ENCODE measurements around the gene SPR.

SPR gene

DNA sequence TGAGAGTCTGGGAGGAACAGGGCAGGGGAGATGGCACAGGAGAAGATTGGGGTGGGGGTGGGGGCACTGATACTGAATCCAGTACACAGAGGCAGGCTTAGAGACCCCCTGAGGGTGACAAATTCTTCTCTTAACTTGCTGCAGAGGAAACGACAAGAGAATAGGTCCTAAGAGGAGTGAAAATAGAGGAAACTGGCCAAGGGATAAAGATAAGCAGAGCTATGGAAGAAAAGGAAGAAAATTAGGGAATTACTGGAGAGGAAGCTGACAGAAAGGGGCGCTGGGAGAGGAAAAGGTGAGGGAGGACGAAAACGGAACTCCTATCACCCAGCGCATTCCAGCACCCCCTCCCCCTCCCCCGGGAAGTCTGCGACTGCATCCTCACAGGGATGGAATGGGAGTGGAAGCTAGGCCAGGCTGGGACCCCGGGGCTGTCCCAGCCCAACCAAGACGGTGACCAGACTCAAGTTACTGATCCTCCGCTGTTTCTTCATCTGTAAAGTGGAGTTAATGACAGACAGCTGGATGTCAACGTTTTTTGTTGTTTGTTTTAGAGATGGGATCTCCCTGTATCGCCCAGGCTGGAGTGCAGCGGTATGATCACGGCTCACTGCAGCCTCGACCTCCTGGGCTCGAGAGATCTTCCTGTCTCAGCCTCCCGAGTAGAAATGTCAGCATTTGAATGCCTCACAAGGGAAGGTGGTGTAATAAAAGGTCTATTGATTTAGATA, 27.5 kb downstream of the SPR start:
- no peak overlapping the region for H3K4me3 ChIP-seq (ENCODE audit: low read depth, low read length)
- TF ChIP-seq, protein P1, sequence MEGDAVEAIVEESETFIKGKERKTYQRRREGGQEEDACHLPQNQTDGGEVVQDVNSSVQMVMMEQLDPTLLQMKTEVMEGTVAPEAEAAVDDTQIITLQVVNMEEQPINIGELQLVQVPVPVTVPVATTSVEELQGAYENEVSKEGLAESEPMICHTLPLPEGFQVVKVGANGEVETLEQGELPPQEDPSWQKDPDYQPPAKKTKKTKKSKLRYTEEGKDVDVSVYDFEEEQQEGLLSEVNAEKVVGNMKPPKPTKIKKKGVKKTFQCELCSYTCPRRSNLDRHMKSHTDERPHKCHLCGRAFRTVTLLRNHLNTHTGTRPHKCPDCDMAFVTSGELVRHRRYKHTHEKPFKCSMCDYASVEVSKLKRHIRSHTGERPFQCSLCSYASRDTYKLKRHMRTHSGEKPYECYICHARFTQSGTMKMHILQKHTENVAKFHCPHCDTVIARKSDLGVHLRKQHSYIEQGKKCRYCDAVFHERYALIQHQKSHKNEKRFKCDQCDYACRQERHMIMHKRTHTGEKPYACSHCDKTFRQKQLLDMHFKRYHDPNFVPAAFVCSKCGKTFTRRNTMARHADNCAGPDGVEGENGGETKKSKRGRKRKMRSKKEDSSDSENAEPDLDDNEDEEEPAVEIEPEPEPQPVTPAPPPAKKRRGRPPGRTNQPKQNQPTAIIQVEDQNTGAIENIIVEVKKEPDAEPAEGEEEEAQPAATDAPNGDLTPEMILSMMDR (IDR thresholded peaks at IDR 0.05; ENCODE audit: low read depth, low read length, missing control alignments): no peak
- DNase-seq: no peak
- no peaks in the 10 kb centered on the region for H3K36me3 ChIP-seq (replicated peaks)
- peaks cover 90% of the 10 kb centered on the region for H3K27me3 ChIP-seq (replicated peaks)
- in situ Hi-C loops (cut with HindIII; ENCODE audit: low pct_ligation_motif_present, low sequenced_read_pairs): no loop called here
- no peak overlapping the region for H3K27ac ChIP-seq

DNA sequence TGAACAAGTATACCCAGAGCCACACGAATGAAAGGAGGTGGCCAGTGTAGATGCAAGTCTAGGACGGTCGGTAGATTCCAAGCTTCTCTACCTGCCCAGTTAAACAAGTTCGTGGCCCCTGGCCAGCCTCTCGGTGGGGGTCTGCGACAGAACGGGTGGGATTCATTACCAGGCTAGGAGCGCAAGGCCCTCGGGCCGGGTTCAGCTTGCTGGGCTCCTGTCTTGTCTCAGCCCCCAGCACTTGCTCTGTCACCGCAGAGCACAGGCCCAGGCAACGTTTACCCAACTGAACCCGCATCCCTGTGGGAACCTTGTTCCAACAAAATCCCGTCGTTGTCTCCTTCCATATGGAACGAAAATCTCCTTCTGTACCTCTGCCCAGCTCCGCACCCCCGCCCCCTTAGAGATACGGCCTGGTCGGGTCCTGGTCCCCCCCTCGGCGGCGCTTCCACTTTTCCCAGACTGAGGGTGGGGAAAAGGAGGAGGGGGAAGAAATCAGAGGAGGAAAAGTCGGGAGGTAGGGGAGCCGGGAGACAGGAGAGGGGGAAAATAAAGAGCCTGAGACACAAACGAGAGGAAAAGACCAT, 28.2 kb downstream of the SPR start:
- no peaks in the 10 kb centered on the region for H3K36me3 ChIP-seq (replicated peaks)
- H3K4me3 ChIP-seq (ENCODE audit: low read depth, low read length): no peak overlapping the region
- DNase-seq: no peak
- peaks cover 93% of the 10 kb centered on the region for H3K27me3 ChIP-seq (replicated peaks)
- TF ChIP-seq, protein P1 (IDR thresholded peaks at IDR 0.05; ENCODE audit: low read depth, low read length, missing control alignments): no peak
- no peak overlapping the region for H3K27ac ChIP-seq
- in situ Hi-C loops (cut with HindIII; ENCODE audit: low pct_ligation_motif_present, low sequenced_read_pairs): no loop called here

DNA sequence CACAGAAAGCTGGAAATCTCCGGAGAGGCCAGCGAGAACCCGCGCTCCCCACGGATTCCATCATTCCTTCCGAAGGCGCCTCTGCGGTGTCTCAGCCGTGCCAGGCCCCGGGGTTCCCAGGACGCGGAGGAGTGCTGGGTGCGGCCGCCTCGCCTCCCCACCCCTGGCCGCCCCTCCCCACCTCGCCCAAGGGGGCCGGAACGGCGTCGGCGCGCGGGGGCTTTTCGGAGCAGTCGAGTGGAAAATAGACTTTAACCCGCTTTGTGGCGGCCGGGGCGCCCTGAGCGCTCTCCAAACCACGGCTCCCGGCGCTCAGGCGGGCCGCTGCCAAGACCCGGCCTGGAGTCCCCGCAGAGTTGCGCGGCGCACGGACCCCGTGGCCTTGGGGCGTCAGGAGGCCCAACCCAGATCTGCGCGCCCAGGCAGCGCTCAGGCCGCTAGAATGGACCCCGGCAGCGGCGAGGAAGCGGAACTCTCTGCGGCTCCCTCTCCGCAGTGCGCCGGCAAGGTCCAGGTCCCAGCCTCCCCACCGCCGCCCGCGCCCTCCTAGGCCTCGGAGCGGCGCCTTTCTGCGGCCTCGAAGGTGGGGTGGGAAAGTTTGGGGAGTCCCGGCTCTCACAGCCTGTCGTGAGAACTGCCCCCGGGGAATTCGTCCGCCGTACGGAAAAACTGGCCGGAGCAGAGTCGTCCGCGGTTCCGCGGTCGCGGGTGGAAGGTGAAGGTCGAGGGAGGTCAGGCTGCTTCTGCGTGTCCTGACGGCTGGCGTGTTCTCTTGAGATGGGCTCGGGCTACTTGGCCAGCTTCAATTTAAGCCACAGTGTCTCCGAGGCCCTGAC, 28.9 kb downstream of the SPR start:
- TF ChIP-seq, protein P1 (IDR thresholded peaks at IDR 0.05; ENCODE audit: low read depth, low read length, missing control alignments): no peak
- no peak overlapping the region for H3K27ac ChIP-seq
- in situ Hi-C loops (cut with HindIII; ENCODE audit: low pct_ligation_motif_present, low sequenced_read_pairs): no loop called here
- no peak for DNase-seq
- no peak overlapping the region for H3K4me3 ChIP-seq (ENCODE audit: low read depth, low read length)
- H3K27me3 ChIP-seq (replicated peaks): peaks cover 93% of the 10 kb centered on the region
- H3K36me3 ChIP-seq (replicated peaks): no peaks in the 10 kb centered on the region

DNA sequence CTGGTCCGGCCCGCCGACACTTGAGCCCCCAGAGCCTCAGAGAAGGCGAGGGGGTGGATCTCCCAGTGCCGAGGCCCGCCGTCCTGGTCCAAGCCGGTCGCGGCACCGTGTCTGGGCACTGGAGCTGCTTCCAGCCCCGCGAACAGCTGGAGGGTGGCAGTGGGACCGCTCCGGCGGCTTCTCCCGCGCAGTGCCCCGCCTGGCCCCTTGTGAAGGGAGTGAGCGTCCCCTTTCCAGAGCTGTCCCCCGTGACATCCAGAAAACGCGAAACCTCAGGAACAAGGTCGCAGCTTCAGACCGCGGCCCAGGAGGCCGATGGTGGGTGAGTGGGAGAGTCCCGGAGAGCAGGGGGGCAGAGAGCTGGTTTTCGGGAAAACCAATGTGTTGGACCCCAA, 29.5 kb downstream of the SPR start:
- Histone ChIP-seq H3K27me3 (replicated peaks) (peaks cover 95% of the 10 kb centered on the region), H3K36me3 (replicated peaks) (no peaks in the 10 kb centered on the region), H3K4me3 (ENCODE audit: low read depth, low read length) (no peak overlapping the region), H3K27ac (no peak overlapping the region)
- no peak for DNase-seq
- in situ Hi-C loops (cut with HindIII; ENCODE audit: low pct_ligation_motif_present, low sequenced_read_pairs): no loop called here
- TF ChIP-seq, protein P1 (IDR thresholded peaks at IDR 0.05; ENCODE audit: low read depth, low read length, missing control alignments): no peak

DNA sequence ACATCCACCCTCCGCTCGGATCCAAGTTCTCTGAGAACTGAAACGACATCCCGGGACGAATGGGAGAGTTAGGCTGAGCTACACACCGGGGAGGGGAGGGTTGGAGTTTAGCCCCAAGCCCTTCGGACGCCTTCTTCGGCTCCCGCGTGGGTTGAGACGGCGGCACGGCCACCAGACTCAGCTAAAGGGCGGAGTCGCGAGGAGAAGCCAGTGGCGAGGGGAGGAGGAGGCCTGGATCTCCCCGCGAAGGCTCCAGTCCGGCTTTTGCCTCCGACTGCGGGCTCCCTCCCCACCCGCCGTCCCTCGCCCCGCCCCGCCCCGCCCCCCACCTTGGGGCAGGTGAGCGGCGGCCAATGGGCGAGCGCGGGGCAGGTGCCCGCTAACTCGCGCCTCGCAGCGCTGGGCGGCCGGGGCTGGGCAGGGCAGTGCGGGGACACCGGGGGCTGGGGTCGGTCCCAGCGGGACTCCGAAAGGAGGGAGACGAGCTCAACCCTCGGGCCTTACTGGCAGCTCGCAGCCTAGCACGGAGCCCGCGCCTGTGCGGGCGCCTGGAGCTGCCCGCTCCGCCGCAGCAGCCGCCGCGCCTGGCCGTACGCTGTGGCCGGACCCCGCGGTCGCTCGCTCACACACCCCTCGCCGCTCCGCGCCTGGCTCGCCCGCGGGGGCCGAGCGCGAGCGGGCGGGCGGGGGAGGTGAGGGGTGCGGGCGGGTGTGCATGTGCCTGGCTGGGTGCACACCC, 30.1 kb downstream of the SPR start, which contains the start of gene EMX1:
TSS of gene EMX1 (plus strand) at position 382 of the 739 bp plus-strand sequence. CDS start at position 716, 334 bp downstream.
- in situ Hi-C loops (cut with HindIII; ENCODE audit: low pct_ligation_motif_present, low sequenced_read_pairs): no loop called here
- Histone ChIP-seq H3K27me3 (replicated peaks) (peaks cover 95% of the 10 kb centered on the region), H3K36me3 (replicated peaks) (no peaks in the 10 kb centered on the region), H3K4me3 (ENCODE audit: low read depth, low read length) (no peak within 1 kb of the TSS), H3K27ac (no peak within 1 kb of the TSS)
- TF ChIP-seq, protein P1 (IDR thresholded peaks at IDR 0.05; ENCODE audit: low read depth, low read length, missing control alignments): no peak
- DNase-seq: no peak

Data from brain microvascular endothelial cell (primary cell).